HG03521 (cell line): ENCODE results near the gene RAPGEFL1.
"Not testable (repeated sequence)": the region's sequence is repeated elsewhere in the genome, so short reads cannot be mapped to it uniquely, and the experiment has no call there.

Experiments used
- ATAC-seq: cut with Tn5 transposase; IDR thresholded peaks from one replicate; pipeline ENCODE4 v1.9.1; 2021; ENCODE audit warnings: mild to moderate bottlenecking, moderate library complexity; ENCODE audit not compliant: unreplicated experiment

Gene RAPGEFL1

DNA sequence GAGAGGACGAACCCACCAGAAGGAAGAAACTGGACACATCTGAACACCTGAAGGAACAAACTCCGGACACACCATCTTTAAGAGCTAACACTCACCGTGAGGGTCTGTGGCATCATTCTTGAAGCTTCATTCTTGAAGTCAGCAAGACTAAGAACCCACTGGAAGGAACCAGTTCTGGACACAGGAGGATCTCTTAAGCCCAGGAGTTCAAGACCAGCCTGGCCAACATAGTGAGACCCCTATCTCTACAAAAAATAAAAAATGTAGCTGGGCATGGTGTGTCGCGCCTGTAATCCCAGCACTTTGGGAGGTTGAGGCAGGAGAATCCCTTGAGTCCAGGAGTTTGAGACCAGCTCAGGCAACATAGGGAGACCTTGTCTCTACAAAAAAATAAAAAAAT lies 21.3 kb downstream of the RAPGEFL1 start:
- no peak for ATAC-seq

DNA sequence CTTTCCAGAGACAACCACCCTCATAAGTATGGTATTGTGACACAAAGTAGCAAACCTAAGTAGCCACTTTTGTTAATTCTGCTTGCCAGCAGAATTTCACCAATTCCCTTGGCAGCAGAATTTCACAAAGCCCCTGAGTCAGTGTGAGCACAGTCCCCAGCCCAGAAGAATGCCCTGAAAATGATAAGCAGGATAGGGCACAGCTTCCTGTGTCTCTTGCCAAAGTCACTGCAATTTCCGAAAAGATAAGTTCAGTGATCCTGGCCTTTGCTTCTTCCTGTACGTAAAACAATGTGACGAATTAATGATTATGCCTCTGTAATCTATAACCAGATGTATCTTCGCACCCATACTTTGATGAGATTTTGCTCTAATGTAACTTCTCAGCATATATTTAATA lies 25.9 kb downstream of the RAPGEFL1 start:
- ATAC-seq, result no peak

DNA sequence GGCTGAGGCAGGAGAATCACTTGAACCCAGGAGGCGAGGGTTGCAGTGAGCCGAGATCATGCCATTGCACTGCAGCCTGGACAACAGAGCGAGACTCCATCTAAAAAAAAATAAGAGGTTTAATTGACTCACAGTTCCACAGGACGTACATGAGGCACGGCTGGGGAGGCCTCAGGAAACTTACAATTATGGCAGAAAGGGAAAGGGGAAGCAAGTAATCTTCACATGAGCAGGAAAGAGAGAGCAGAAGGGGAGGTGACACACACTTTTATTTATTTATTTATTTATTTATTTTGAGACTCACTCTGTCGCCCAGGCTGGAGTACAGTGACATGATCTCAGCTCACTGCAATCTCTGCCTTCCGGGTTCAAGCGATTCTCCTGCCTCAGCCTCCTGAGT lies 28.9 kb downstream of the RAPGEFL1 start:
- not testable (repeated sequence) for ATAC-seq

DNA sequence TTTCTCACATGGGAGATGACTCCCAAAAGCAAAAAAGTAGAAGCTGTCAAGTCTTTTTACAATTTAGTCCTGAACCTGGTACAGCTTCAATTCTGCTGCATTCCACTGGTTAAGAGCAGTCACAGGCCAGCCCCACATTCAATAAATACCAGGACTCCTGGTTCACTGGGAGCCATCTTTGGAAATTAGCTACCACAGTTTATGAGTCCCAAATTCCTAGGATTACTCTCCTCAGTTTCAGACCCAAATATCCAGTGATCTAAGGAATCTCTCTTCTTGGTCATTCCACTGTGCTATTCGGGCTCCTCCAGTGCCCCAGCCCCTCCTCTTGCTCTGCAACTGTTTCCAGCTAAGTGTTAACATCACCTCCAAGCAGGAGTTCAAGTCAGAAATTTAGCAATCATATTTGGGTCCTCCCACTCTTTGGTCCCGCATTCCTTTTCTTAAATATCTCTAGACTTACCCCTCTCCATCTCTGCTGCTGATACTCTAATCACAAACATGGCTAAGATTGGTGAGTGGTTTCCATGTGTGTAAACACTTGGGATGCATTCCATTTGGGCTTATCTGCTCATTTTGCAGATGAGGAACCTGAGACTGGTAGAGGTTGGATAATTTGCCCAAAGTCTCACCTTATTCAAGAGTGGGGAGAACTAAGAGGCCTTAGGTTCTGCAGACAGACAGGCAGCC lies 32.3 kb downstream of the RAPGEFL1 start:
- no peak for ATAC-seq

DNA sequence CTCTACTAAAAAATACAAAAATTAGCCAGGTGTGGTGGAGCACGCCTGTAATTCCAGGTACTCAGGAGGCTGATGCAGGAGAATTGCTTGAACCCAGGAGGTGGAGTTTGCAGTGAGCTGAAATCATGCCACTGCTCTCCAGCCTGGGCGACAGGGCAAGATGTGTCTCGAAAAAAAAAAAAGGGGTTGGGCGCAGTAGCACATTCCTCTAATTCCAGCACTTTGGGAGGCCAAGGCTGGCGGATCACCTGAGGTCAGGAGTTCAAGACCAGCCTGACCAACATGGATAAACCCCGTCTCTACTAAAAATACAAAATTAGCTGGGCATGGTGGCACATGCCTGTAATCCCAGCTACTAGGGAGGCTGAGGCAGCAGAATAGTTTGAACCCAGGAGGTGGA lies 36.6 kb downstream of the RAPGEFL1 start:
- ATAC-seq, result not testable (repeated sequence)

DNA sequence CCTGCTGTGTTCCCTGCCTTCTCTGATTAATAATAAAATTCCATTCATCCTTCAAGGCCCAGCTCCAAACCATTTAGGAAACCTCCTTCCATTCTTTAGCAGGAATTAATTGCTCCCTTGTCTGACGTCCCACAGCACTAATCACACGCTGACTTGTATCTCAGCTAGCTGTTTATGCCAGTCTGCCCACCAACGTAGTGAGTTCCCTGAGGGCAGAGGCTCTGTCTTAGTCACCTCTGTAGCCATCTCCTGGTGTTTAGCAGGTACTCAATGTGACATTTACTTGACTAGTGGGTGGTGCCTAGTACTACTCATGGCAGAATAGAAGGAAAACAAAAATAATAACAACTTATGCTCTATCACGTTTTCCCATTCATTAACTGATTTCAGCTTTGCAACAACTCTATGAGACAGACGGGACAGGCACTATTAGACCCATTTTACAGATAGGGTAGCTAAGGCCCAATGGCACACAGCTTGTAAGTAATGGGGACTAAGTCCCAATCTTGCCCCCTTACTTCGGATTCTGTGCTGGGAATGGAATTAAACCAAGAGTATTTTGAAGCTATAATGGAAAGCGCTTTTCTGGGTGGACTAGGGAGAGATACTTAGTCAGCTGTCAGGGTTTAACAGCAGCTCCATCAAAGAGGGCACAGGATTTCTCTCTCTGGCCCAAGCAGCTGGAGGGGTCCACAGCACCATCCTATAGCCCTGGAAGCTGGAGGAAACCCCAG lies 40.9 kb downstream of the RAPGEFL1 start:
- no peak for ATAC-seq

DNA sequence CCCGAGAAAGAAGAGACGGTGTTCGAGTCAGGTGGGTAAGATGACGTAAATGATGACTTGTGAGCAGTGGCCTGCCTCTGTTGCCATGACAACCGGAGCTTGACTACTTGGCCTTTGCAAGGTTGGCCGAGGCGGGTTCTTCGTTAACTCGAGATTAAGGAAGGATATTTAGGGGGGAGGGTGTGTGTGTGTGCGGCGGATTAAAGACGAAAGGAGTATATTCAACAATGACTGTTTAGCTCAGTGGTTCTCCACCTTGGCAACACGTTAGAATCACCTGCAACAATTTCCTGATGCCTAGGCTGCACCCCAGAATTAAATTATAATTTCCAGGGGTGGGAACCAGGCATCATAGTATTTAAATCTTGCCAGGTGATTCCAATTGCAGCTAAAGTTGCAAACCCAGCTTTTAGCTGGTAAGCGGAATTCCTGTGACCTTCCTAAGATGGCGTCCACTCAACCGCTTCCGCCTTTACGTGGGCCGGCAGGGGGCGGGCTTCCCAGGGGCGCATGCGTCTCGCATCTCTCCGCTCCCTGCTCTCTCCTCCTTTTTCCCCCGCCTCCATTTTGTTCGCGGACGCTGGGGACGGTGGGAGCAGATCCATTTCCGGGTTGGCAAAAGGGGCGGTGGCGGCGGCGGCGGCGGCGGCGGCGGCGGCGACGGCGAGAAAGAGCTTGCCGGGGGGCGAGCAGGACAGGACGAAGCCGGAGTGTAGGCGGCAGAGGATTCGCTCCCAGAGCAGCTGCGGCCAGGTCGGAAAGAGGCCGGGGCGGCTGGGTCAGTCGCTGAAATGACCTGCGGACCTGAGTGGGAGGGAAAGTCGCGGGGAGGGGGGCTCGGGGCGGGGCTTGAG lies 41.7 kb downstream of the RAPGEFL1 start, which contains the start of gene WIPF2:
WIPF2 (plus strand) TSS at position 565 of the 854 bp plus-strand sequence. CDS start 37,156 bp downstream, outside the sequence.
- ATAC-seq, result peak; percentile 89

DNA sequence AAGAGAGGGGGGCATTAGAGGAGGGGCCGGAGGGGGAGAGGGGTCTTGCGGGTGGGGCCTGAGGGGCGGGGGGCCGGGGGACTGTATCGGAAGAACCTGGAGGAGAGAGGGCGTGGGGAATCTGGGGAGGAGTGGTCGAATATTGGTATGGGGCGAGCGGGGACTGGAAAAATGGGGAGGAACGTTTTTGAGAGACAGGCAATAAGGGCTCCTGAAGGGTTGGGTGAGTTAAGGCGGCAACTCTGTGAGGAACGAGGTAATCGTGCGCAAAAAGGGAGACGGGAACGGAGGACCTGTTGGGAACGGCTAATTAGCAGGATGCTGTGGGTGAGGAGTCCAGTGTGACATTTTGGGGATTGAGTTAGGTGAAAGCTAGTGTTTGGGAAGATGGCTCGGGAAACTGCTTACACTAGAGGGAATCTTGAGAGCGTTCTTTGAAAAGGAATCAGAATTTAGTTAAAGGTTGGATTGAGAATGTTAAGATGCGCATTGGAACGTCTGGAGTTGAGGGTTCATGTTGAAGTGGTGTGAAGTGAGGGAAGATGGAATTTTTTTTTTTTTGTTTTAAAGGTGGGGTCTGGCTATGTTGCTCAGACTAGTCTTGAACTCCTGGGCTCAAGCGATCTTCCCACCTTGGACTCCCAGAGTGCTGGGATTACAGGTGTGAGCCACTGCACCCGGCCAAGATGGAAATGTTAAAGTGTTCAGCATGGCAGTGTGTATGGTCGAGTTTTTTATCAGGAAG lies 42.5 kb downstream of the RAPGEFL1 start:
- ATAC-seq, result no peak

DNA sequence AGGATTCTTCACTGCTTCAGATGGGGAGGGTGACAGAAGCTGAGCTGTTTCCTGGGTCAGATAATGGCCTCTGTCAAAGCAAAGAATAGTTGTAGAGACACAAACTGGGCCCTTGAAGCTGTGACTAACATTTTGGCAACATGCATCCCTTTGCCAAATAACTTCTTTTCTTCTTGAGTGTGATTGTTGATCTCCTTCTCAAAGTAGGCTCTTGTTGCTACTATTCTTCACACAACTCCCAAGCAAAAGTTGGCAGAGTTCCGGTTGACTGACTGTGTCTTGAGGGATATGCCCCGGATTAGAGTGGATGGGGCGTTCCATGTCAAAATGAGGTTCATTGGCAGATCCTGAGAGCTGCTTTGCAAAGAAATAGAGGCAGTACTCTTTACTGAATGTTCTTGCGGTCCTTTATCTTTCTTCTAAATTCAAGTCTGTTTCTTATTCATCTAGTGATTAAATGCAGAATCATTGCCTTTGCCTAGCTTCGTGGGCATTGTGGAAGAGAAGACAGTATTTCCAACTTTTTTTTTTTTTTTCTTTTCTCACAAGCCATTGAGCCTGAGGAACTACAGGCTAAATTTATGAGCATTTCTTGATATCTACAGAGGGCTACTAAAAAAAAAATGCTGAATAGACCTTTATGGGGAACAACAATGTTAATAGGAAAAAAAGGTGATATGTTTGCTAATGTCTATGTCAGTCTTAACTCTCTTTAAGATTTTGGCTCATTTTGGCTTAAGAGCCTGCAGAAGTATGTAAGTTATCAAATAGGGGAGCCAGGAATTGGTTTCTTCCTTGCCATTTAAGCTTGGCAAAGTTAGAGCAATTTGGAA lies 47.7 kb downstream of the RAPGEFL1 start:
- no peak for ATAC-seq

DNA sequence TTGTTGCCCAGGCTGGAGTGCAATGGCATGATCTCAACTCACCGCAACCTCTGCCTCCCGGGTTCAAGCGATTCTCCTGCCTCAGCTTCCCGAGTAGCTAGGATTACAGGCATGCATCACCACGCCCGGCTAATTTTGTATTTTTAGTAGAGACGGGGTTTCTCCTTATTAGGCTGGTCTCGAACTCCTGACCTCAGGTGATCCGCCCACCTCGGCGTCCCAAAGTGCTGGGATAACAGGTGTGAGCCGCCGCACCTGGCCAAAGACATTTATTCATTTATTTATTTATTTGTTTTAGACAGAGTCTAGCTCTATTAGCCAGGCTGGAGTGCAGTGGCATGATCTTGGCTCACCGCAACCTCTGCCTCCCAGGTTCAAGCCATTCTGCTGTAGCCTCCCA lies 51.9 kb downstream of the RAPGEFL1 start:
- ATAC-seq, result not testable (repeated sequence)

DNA sequence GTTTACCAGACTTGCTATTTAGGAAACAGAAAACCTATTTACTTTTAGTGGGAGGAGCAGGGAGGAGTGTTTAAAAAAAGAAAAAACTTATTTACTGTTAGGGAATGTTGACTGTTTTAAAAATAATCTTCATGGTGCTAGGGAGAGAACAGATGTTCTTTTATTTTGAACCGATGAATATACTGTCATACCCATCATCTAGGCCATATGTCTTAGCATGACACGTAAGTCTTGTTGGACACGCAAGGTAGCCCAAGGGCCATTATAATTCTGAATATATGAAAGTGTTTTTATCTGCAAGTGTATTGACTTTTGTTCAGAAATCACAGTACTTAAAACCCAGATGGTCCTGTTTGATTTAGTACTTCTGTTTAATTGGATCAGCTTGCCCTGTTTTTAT lies 53.4 kb downstream of the RAPGEFL1 start:
- no peak for ATAC-seq

DNA sequence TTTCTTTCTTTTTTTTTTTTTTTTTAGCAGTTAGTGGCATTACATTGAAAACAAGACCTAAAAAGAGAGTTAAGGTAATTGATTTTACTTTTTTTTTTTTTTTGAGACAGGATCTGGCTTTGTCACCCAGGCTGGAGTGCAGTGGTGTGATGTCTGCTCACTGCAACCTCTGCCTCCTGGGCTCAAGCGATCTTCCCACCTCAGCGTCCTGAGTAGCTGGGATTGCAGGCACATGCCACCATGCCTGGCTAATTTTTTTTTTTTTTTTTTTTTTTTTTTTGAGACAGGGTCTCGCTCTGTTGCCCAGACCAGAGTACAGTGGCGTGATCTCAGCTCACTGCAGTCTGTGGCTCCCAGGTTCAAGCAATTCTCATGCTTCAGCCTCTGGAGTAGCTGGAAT lies 54.7 kb downstream of the RAPGEFL1 start:
- ATAC-seq, result not testable (repeated sequence)

DNA sequence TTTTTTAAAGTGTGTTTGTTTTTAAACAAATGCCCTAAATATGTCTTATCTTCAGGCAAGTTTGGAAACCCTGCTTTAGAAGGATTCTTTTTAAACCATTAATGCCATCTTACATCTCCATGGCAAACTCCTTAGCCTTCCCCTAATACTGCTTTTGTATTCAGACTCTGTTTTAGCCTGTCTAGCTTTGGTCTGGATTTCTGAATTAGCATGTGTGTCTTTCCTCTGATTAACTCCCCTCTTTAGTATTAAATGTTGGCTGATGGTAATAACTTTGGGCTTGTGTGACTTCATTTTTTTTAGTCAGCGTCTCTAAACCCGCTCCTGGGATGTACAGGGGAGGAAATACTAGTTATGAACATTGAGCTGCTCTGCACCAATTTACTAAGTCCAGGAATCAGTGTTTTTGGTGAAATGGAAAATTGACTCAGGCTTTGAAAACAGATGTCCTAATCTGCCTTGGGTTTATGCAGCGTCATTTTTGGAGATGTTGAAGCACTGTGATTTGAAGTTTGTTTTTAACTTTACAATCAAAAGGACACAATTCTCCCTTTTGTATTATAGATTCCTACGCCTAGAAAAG lies 64.1 kb downstream of the RAPGEFL1 start:
- ATAC-seq, result no peak

DNA sequence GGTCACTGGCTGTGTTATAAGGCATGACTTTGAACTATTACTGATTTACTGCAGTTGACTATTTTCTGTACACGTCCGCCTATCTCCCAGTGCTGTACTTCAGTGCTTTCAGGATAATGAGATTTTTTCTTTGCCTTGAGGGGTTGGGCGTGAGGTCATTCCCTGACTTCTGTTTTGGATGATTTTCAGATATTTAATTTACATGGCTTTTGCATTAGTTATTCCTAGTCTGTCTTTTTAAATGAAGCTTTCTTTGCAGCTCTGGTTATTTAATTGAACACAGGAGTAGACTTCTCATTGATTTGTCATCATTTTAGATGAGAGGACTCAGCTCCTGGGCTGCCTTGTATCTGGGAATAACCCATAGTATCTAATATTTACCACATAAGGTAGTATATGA lies 65.5 kb downstream of the RAPGEFL1 start:
- ATAC-seq, result no peak

DNA sequence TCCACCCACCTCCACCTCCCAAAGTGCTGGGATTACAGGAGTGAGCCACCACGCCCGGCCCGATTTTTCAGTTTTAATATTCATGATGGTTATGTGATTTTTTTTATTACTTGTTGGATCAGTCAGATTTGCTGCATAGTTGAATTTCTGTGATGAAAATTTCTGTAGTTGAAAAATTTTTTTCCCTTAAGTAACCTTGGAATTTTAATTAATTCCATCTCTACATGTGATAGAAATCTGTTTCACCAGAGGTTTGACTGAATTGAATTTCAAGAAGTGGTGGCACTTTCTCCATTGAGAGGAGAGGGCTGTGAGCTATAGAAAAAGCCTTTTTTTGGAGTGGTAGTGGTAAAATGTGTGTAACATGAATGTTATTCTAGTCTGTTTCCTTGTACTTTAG lies 66.5 kb downstream of the RAPGEFL1 start:
- no peak for ATAC-seq

DNA sequence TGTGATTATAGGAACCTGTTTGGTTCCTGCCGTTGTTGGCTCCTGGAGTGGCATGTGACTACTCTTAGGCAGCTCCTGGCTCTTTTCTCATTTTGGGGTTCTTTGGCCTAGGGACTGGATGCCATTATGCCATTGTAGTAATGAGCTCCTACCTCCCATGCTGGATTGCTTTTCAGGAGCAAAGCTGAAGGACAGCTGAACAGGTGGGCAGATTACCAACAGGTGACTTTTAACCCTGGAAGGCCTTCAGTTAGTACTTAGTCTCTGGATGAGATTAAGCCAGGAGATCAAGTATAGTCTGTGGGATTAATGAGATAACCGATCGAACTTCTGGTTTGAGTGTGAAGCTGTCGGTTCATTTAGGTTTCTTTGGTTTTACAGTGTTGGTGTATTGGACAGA lies 67.0 kb downstream of the RAPGEFL1 start:
- ATAC-seq, result no peak
